A549 treated with DMSO at 1 μM for 4 hours (cell line): ENCODE data around the gene FNBP1L. TPM values are rescaled to one million over a fixed set of nuclear protein-coding genes. Genes with fewer than 3 reads are reported as not detected.

Source experiments
- total RNA-seq: library from RNA; stranded (reverse); fragments of 200-300 nt; extraction: Qiagen RNA extraction; gene quantifications from 5 replicates; pipeline ENCODE4 v1.2.3, GENCODE V29; 2022; ENCODE audit warnings: low read depth

The FNBP1L gene
- total RNA-seq, result 12.9 to 21.5 TPM (median 17.9 TPM) in 5 replicates

GRCh38 chr1:93447481-93448291 is at the start of gene FNBP1L:
Gene FNBP1L, plus strand, starts transcription at chr1:93448118. Its CDS starts 164 bp downstream, at chr1:93448282.

Other genes starting within 250 kb of the FNBP1L start
- 28.5 to 42.7 TPM (median 37.5 TPM) in 5 replicates for gene DR1, start 102.2 kb upstream of the FNBP1L start, total RNA-seq
- gene BCAR3, start 233.7 kb downstream of the FNBP1L start, total RNA-seq, result 53.0 to 74.2 TPM (median 57.1 TPM) in 5 replicates